ENCODE measurements around the gene UROC1. TPM values are rescaled to one million over a fixed set of nuclear protein-coding genes. Genes with fewer than 3 reads are reported as not detected.

The UROC1 gene
- total and polyA plus RNA-seq, 2 experiments from 2014 or later: not detected

DNA sequence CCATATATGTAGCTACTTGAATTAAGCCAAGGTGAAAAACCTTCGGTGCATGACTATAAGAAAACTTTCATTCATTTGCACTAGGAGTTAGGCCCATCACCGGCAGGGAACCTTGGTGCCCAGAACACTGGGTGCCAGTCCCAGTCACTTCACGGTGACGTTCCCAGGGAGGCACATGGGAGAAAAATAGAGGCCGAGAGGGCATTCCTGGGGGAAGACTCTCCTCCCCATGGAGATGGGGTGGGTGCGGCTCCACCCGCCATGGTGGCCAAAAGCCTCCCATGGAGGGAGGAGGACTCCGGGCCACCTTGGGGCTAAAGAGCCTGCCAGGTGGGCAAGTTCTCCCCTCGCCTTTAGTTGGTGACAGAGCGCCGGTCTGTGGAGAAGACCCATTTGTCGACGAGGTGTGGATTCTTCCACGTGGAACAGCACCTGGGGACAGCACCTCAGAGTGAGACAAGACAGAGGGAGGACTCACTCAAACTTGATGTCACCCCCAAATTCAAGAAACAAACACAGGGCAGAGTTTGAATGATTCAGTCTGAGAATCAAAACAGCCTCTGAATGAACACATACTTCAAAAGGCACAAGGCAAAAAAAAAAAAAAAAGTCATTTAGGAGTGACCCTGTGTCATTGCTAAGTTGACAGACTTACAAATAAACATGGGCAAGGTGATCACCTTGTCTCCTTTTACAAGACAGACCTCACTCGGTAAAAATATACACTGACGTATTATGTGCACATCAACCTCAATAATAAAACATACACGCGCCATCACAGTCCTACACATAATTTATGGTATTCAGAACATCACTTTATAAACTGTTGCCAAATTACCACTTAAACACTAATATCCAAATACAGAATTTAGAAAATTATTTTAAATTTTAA is 80.5 kb downstream of the UROC1 start:
- Histone ChIP-seq H3K4me1 (ENCODE audit: insufficient read depth) (no peaks in the 10 kb centered on the region), H3K4me2 (no peak overlapping the region), H3K36me3 (ENCODE audit: insufficient read depth) (no peaks in the 10 kb centered on the region), H3F3A (replicated peaks; ENCODE audit: low read depth) (no peaks in the 10 kb centered on the region), H2AFZ (no peak overlapping the region), H3K27ac (ENCODE audit: low read depth) (no peak overlapping the region), H3K9me2 (ENCODE audit: insufficient read depth) (no peaks in the 10 kb centered on the region), H3K4me3 (no peak overlapping the region), H3K79me2 (replicated peaks; ENCODE audit: insufficient read depth) (no peaks in the 10 kb centered on the region), H4K20me1 (replicated peaks; ENCODE audit: insufficient read depth) (no peaks in the 10 kb centered on the region), H3K27me3 (ENCODE audit: insufficient read depth) (no peaks in the 10 kb centered on the region)
- peaks cover 3% of the 10 kb centered on the region for H3K27me3 Mint-ChIP-seq (ENCODE audit: insufficient read depth, low read depth, poor library complexity)
- H3K36me3 Mint-ChIP-seq (ENCODE audit: low read depth): peaks cover 21% of the 10 kb centered on the region
- H3K27ac Mint-ChIP-seq: no peak overlapping the region
- TF ChIP-seq ZNF114 (CRISPR knock-in tag; IDR thresholded peaks at IDR 0.05): no peak
- no peak for TF ChIP-seq EZH2phosphoT487 (IDR thresholded peaks at IDR 0.05; ENCODE audit: unreplicated experiment)
- no peak for TF ChIP-seq STAT1 (IDR thresholded peaks at IDR 0.05; ENCODE audit: unreplicated experiment)
- TF ChIP-seq, protein P1, sequence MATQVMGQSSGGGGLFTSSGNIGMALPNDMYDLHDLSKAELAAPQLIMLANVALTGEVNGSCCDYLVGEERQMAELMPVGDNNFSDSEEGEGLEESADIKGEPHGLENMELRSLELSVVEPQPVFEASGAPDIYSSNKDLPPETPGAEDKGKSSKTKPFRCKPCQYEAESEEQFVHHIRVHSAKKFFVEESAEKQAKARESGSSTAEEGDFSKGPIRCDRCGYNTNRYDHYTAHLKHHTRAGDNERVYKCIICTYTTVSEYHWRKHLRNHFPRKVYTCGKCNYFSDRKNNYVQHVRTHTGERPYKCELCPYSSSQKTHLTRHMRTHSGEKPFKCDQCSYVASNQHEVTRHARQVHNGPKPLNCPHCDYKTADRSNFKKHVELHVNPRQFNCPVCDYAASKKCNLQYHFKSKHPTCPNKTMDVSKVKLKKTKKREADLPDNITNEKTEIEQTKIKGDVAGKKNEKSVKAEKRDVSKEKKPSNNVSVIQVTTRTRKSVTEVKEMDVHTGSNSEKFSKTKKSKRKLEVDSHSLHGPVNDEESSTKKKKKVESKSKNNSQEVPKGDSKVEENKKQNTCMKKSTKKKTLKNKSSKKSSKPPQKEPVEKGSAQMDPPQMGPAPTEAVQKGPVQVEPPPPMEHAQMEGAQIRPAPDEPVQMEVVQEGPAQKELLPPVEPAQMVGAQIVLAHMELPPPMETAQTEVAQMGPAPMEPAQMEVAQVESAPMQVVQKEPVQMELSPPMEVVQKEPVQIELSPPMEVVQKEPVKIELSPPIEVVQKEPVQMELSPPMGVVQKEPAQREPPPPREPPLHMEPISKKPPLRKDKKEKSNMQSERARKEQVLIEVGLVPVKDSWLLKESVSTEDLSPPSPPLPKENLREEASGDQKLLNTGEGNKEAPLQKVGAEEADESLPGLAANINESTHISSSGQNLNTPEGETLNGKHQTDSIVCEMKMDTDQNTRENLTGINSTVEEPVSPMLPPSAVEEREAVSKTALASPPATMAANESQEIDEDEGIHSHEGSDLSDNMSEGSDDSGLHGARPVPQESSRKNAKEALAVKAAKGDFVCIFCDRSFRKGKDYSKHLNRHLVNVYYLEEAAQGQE (IDR thresholded peaks at IDR 0.05; ENCODE audit: unreplicated experiment): no peak
- no peak for TF ChIP-seq JUNB (IDR thresholded peaks at IDR 0.05; ENCODE audit: unreplicated experiment)
- TF ChIP-seq CREB1 (CRISPR knock-in tag; IDR thresholded peaks at IDR 0.05; ENCODE audit: low read depth): no peak
- TF ChIP-seq, protein P2, sequence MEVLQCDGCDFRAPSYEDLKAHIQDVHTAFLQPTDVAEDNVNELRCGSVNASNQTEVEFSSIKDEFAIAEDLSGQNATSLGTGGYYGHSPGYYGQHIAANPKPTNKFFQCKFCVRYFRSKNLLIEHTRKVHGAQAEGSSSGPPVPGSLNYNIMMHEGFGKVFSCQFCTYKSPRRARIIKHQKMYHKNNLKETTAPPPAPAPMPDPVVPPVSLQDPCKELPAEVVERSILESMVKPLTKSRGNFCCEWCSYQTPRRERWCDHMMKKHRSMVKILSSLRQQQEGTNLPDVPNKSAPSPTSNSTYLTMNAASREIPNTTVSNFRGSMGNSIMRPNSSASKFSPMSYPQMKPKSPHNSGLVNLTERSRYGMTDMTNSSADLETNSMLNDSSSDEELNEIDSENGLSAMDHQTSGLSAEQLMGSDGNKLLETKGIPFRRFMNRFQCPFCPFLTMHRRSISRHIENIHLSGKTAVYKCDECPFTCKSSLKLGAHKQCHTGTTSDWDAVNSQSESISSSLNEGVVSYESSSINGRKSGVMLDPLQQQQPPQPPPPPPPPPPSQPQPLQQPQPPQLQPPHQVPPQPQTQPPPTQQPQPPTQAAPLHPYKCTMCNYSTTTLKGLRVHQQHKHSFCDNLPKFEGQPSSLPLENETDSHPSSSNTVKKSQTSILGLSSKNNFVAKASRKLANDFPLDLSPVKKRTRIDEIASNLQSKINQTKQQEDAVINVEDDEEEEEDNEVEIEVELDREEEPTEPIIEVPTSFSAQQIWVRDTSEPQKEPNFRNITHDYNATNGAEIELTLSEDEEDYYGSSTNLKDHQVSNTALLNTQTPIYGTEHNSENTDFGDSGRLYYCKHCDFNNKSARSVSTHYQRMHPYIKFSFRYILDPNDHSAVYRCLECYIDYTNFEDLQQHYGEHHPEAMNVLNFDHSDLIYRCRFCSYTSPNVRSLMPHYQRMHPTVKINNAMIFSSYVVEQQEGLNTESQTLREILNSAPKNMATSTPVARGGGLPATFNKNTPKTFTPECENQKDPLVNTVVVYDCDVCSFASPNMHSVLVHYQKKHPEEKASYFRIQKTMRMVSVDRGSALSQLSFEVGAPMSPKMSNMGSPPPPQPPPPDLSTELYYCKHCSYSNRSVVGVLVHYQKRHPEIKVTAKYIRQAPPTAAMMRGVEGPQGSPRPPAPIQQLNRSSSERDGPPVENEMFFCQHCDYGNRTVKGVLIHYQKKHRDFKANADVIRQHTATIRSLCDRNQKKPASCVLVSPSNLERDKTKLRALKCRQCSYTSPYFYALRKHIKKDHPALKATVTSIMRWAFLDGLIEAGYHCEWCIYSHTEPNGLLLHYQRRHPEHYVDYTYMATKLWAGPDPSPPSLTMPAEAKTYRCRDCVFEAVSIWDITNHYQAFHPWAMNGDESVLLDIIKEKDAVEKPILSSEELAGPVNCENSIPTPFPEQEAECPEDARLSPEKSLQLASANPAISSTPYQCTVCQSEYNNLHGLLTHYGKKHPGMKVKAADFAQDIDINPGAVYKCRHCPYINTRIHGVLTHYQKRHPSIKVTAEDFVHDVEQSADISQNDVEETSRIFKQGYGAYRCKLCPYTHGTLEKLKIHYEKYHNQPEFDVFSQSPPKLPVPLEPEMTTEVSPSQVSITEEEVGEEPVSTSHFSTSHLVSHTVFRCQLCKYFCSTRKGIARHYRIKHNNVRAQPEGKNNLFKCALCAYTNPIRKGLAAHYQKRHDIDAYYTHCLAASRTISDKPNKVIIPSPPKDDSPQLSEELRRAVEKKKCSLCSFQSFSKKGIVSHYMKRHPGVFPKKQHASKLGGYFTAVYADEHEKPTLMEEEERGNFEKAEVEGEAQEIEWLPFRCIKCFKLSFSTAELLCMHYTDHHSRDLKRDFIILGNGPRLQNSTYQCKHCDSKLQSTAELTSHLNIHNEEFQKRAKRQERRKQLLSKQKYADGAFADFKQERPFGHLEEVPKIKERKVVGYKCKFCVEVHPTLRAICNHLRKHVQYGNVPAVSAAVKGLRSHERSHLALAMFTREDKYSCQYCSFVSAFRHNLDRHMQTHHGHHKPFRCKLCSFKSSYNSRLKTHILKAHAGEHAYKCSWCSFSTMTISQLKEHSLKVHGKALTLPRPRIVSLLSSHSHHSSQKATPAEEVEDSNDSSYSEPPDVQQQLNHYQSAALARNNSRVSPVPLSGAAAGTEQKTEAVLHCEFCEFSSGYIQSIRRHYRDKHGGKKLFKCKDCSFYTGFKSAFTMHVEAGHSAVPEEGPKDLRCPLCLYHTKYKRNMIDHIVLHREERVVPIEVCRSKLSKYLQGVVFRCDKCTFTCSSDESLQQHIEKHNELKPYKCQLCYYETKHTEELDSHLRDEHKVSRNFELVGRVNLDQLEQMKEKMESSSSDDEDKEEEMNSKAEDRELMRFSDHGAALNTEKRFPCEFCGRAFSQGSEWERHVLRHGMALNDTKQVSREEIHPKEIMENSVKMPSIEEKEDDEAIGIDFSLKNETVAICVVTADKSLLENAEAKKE (CRISPR knock-in tag; IDR thresholded peaks at IDR 0.05): no peak
- no peak for TF ChIP-seq NANOG (IDR thresholded peaks at IDR 0.05; ENCODE audit: borderline replicate concordance)
- no peak for DNase-seq (ENCODE audit: low spot score)
- H3K4me3 Mint-ChIP-seq: no peak overlapping the region
- H3K4me1 Mint-ChIP-seq: peaks cover 29% of the 10 kb centered on the region
- no peak for ATAC-seq
- H3K9me3 Mint-ChIP-seq: no peaks in the 10 kb centered on the region
